HG02588 (cell line): ENCODE measurements around the gene HPX.
"Not testable (repeated sequence)": the region's sequence is repeated elsewhere in the genome, so short reads cannot be mapped to it uniquely, and the experiment has no call there.

Experiments
- ATAC-seq: cut with Tn5 transposase; IDR thresholded peaks from one replicate; pipeline ENCODE4 v1.9.1; 2021; ENCODE audit warnings: mild to moderate bottlenecking, moderate library complexity; ENCODE audit not compliant: unreplicated experiment

HPX gene

DNA sequence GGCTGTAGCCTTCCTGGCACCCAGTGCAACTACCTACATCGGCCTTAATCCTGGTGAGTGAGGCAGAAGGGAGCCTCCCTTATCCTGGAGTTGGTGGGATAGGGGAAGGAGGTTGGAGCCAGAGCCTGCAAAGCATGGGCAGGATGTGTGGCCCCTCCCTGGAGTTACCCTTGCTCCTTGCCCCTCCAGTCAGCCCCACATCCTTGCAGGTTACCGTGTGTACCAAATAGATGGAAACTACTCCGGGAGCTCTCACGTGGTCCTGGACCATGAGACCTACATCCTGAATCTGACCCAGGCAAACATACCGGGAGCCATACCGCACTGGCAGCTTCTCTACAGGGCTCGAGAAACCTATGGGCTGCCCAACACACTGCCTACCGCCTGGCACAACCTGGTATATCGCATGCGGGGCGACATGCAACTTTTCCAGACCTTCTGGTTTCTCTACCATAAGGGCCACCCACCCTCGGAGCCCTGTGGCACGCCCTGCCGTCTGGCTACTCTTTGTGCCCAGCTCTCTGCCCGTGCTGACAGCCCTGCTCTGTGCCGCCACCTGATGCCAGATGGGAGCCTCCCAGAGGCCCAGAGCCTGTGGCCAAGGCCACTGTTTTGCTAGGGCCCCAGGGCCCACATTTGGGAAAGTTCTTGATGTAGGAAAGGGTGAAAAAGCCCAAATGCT is 46.7 kb downstream of the HPX start:
- ATAC-seq: no peak

DNA sequence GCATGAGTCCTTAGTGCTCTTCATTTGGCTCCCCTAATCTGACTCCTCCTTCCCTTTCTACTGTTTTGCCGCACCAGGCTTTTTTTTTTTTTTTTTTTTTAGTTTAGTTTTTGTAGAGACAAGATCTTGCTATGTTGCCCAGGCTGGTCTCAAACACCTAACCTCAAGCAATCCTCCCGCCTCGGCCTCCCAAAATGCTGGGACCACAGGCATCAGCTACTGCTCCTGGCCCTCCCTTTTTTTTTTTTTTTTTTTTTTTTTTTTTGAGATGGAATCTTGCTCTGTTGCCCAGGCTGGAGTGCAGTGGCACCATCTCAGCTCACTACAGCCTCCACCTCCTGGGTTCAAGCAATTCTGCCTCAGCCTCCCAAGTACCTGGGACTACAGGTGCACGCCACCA is 48.5 kb downstream of the HPX start:
- not testable (repeated sequence) for ATAC-seq

DNA sequence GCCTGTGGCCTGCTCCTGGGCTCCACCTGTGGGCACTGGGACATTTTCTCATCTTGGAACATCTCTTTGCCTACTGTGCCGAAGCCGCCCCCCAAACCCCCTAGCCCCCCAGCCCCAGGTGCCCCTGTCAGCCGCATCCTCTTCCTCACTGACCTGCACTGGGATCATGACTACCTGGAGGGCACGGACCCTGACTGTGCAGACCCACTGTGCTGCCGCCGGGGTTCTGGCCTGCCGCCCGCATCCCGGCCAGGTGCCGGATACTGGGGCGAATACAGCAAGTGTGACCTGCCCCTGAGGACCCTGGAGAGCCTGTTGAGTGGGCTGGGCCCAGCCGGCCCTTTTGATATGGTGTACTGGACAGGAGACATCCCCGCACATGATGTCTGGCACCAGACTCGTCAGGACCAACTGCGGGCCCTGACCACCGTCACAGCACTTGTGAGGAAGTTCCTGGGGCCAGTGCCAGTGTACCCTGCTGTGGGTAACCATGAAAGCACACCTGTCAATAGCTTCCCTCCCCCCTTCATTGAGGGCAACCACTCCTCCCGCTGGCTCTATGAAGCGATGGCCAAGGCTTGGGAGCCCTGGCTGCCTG is 49.2 kb downstream of the HPX start:
- no peak for ATAC-seq

DNA sequence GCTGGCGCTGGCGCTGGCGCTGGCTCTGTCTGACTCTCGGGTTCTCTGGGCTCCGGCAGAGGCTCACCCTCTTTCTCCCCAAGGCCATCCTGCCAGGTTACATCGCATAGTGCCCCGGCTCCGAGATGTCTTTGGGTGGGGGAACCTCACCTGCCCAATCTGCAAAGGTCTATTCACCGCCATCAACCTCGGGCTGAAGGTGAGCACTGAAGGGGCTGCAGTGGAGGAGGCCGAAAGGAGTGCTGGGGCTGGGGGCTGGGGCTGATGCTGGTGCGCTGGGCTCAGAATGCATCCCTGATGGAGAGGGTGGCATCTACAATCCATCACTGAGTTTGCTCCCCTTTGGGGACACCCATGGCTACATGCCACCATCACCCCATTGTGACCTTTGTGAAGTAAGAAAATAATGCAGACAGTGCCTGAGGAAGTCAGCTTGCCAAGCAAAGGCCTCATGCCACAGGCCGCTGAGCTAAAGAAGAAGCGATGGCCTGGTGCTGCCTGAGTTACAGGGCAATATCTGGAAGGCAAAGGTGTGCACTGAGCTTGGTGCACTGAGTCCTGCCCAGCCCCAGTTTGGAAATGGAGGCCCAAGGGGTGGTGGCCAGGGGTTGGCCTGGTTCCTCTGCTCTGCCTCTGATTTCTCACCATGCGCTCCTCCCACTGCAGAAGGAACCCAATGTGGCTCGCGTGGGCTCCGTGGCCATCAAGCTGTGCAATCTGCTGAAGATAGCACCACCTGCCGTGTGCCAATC is 49.9 kb downstream of the HPX start:
- ATAC-seq: no peak

DNA sequence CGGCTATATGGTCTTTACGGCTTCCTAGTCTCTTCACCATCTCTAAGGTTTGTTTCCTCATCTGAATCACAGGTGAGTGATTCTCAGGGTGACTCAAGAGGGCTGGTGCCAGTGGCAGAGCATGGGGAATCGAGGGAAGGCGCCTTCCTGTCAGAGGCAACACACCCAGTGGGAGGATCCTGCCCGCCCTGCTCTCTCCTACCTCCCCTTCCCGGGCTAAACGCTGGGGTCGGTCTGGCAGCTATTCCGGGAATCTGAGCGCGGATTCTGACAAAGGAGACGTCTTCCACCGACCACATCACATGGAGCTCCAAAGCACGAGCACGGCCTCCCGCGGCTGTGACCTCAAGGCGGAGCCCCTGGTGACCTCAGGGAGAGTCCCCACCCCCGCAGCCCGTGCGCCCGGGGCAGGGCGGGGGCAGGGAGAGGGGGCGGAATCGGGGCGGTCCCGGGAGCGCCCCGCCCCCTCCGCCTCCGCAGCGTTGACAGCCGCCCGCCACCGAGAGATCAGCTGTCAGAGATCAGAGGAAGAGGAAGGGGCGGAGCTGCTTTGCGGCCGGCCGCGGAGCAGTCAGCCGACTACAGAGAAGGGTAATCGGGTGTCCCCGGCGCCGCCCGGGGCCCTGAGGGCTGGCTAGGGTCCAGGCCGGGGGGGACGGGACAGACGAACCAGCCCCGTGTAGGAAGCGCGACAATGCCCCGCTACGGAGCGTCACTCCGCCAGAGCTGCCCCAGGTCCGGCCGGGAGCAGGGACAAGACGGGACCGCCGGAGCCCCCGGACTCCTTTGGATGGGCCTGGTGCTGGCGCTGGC is 50.7 kb downstream of the HPX start, which contains the start of gene SMPD1:
Gene SMPD1, plus strand, starts transcription at position 570 of the 813 bp plus-strand sequence. Its CDS starts 125 bp downstream, at position 695.
- peak; percentile 97 for ATAC-seq

DNA sequence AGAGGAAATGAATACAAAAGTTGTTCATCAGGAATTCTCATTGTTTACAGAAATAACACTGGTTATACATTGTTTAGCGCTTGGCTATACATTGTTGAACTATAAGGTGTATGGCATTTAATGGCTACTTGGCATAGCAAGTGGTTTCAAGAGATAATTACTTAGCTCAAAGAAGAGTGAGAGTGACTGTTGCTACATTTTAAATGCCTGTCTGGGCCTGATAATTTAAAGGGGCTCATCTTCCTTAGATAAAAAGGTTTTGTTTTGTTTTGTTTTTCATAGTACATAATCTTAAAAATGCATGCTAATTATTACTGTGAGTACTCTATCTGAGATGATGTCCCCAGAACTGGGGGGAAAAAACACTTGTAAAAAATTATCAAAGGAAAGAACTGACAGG is 52.0 kb downstream of the HPX start:
- no peak for ATAC-seq

DNA sequence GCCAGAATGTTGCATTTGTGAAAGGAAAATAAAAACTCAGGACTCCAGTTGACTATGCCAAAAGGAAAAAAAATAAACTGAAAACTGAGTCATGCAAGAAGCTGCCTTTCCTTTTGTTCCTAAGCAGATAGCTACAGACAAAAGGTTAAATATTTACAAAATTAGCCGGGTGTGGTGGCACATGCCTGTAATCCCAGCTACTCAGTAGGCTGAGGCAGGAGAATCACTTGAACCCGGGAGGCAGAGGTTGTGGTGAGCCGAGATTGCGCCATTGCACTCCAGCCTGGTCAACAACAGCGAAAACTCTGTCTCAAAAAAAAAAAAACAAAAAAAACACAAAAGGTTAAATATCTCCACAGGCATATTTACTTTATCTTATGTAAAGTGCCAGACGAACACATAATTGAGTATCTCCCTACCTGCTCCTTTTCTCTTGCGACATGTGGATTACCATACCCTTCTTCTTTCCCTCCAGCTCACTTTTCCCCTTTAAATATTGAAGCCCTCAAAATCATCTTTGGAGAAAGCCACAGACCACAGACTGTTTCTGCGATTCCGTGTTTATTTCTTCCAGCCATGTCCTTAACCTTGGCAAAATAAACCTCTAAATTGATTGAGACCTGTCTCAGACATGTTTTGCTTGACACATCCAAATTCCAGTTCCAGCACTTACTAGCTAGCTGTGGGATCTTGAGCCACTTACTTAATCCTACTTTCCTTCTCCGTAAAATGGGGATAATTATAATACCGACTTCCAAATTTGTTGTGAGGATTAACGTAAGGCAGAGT is 52.8 kb downstream of the HPX start:
- no peak for ATAC-seq

DNA sequence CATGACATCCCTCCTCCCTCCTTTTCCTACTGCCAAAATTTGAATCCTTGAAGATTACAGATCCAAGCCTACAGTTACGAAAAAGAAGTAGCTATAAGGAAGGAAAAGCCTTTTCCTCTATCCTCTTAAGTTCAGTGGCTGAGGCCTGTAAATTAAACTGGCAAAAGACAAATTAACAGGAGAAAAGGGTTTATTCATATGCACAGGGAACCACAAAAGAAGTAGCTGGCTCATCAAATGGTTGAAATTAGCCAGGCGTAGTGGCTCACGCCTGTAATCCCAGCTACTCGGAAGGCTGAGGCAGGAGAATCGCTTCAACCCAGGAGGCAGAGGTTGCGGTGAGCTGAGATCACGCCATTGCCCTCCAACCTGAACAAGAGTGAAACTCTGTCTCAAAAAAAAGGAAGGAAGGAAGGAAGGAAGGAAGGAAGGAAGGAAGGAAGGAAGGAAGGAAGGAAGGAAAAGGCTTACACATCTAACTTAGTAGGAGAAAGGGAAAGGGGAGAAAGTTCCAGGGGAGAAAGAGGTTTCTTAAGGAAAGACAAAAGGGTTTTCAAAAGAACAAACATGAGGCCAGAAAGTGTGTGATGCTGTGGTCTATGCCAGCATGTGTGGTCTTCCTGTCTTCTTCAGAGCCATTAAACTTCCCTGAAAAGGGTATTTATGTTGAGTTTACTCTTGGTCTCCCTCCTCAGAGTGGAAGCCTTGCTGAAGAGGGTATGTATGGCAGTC is 55.6 kb downstream of the HPX start:
- no peak for ATAC-seq
